ENCODE measurements around the gene B3GALNT2.

Gene B3GALNT2

DNA sequence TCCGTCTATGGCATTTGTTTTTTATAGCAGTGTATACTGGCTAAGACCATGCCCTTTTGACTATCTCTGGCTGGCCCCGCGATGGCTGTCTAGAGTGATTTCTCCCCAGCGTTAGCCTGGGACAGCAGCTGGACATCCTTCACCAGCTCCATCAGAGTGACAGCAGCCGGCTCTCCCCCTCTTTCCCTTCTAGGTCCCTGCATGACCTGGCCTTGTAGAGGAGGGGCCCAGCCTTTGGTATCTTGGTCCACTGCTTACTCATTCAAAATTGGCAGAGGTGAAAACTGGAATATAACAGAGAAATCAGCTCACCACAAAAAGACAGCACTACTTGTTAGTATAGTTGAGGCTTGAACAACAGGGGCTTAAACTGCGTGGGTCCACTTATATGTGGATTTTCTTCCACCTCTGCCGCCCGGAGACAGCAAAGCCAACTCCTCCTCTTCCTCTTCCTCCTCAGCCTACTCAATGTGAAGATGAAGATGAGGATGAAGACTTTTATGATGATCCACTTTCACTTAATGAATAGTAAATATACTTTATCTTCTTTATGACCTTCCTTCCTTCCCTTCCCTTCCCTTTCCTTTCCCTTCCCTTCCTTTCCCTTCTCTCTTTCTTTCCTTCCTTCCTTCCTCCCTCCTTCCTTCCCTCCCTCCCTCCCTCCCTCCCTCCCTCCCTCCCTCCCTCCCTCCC lies 29.4 kb upstream of the B3GALNT2 start:
- H3K4me1 Mint-ChIP-seq: peaks cover 6% of the 10 kb centered on the region
- no peak overlapping the region for H3K4me3 Mint-ChIP-seq
- H3K36me3 Mint-ChIP-seq (ENCODE audit: low read depth): no peaks in the 10 kb centered on the region
- peaks cover 4% of the 10 kb centered on the region for H3K9me3 Mint-ChIP-seq
- peak overlapping the region; percentile 29 for H3K27ac Mint-ChIP-seq
- peaks cover 5% of the 10 kb centered on the region for H3K27me3 Mint-ChIP-seq (ENCODE audit: low read depth, poor library complexity)
- DNase-seq: peak; percentile 11
- TF ChIP-seq, protein P1, sequence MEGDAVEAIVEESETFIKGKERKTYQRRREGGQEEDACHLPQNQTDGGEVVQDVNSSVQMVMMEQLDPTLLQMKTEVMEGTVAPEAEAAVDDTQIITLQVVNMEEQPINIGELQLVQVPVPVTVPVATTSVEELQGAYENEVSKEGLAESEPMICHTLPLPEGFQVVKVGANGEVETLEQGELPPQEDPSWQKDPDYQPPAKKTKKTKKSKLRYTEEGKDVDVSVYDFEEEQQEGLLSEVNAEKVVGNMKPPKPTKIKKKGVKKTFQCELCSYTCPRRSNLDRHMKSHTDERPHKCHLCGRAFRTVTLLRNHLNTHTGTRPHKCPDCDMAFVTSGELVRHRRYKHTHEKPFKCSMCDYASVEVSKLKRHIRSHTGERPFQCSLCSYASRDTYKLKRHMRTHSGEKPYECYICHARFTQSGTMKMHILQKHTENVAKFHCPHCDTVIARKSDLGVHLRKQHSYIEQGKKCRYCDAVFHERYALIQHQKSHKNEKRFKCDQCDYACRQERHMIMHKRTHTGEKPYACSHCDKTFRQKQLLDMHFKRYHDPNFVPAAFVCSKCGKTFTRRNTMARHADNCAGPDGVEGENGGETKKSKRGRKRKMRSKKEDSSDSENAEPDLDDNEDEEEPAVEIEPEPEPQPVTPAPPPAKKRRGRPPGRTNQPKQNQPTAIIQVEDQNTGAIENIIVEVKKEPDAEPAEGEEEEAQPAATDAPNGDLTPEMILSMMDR (IDR thresholded peaks at IDR 0.05): no peak

DNA sequence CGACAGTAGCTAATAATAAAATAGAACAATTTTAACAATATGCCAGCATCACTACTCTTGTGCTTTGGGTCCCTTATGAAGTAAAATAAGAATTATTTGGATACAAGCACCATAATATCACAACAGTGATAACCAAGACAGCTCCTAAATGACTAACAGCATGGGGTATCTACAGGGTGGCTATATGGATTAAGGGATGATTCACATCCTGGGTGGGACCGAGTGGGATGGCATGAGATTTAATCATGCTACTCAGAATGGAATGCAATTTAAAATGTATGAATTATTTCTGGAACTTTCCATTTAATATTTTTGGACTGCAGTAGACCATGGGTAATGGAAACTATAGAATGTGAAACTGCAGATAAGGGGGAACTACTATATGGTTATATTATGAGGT lies 28.1 kb upstream of the B3GALNT2 start:
- TF ChIP-seq, protein P1 (IDR thresholded peaks at IDR 0.05): no peak
- Mint-ChIP-seq H3K9me3 (peaks cover 4% of the 10 kb centered on the region), H3K27me3 (ENCODE audit: low read depth, poor library complexity) (peaks cover 5% of the 10 kb centered on the region), H3K4me1 (peaks cover 6% of the 10 kb centered on the region), H3K27ac (no peak overlapping the region), H3K4me3 (no peak overlapping the region), H3K36me3 (ENCODE audit: low read depth) (no peaks in the 10 kb centered on the region)
- DNase-seq: no peak

DNA sequence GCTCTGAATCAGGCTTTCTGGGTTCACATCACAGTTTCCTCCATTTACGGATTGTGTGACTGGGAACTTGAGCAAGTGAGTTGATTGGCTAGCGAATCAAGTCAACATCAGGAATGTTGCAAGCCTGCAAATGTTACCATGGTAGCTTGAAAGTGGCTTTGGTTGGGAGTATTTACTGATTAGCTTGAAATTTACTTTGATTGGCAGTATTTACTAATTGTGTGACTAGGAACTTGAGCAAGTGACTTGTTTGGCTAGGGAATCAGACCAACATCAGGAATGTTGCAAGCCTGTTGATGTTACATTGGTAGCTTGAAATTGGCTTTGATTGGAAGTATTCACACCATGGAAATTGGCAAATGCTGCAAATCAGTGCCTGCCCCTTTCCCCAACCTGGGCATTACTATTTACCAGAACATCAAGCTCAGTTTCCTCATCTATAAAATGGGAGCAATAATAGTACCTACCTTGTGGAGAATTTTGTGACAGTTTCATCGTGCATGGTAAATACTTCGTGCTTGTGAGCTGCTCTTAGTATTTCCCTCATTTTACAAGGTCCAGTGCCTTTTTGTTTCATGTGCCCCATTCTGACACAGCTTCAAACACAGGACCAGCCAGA lies 23.1 kb upstream of the B3GALNT2 start:
- H3K4me1 Mint-ChIP-seq: peaks cover 9% of the 10 kb centered on the region
- no peak overlapping the region for H3K27ac Mint-ChIP-seq
- no peak overlapping the region for H3K4me3 Mint-ChIP-seq
- TF ChIP-seq, protein P1 (IDR thresholded peaks at IDR 0.05): no peak
- peaks cover 2% of the 10 kb centered on the region for H3K27me3 Mint-ChIP-seq (ENCODE audit: low read depth, poor library complexity)
- no peak for DNase-seq
- H3K36me3 Mint-ChIP-seq (ENCODE audit: low read depth): no peaks in the 10 kb centered on the region
- H3K9me3 Mint-ChIP-seq: peaks cover 4% of the 10 kb centered on the region

DNA sequence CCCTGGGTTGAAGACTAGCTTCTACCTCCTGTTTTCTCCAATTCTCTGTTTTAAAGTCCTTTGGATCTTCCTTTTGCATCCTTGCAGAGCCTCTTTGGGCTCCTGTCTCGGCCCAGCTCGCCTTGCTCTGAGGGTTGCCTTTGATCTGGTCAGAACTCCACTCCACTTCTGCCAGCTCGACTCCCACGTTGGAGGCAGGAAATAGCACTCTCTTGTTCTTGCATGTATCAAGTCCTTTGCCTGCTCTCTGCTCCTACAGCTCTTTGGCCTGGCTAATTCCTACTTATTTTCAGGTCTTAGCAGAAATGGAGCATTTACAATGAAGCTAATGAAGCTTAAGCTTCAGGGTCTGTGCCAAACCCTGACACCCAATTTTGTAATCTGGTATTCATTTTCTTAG lies 21.1 kb upstream of the B3GALNT2 start:
- no peaks in the 10 kb centered on the region for H3K36me3 Mint-ChIP-seq (ENCODE audit: low read depth)
- no peaks in the 10 kb centered on the region for H3K9me3 Mint-ChIP-seq
- H3K4me3 Mint-ChIP-seq: no peak overlapping the region
- H3K4me1 Mint-ChIP-seq: peaks cover 9% of the 10 kb centered on the region
- peak overlapping the region; percentile 11 for H3K27ac Mint-ChIP-seq
- TF ChIP-seq, protein P1 (IDR thresholded peaks at IDR 0.05): no peak
- no peak for DNase-seq
- no peaks in the 10 kb centered on the region for H3K27me3 Mint-ChIP-seq (ENCODE audit: low read depth, poor library complexity)

DNA sequence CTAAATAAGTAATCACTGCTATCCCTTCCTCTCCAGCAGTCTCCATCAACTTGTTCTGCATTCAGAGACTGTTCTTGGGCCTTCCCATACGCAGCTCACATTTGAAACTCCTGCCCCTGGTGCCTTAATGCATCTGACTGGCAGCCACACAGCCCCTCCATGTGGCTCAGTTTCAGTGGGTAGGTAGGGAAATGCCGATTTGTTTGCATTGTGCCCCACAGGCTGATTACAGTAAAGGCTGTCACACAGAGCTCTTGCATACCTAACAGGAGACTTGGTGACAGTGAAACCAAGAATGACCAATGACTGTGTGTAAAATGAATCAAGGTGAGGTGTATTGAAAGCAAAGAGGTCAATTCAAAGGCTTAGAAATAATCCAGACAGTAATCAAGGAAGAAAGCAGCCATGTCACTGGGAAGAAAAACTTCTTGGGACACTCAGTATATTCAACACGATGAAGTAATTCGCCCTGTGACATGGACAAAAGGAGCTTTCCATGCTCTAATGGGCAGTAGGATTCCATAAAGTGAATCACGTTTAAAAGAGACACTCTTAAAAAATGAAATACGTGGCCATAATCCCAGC lies 12.7 kb upstream of the B3GALNT2 start:
- Mint-ChIP-seq H3K36me3 (ENCODE audit: low read depth) (no peaks in the 10 kb centered on the region), H3K27ac (no peak overlapping the region), H3K27me3 (ENCODE audit: low read depth, poor library complexity) (no peaks in the 10 kb centered on the region), H3K4me1 (no peaks in the 10 kb centered on the region), H3K9me3 (no peaks in the 10 kb centered on the region), H3K4me3 (no peak overlapping the region)
- DNase-seq: no peak
- TF ChIP-seq, protein P1 (IDR thresholded peaks at IDR 0.05): no peak
